Fibroblast of peridontal ligament (primary cell): ENCODE results near the gene SLC3A2.
"Not testable (repeated sequence)": the region's sequence is repeated elsewhere in the genome, so short reads cannot be mapped to it uniquely, and the experiment has no call there.

Experiments used
- DNase-seq: peaks from one replicate; pipeline ENCODE4 v3.0.0-alpha.2; 2010; ENCODE audit errors: extremely low read depth

SLC3A2 gene

DNA sequence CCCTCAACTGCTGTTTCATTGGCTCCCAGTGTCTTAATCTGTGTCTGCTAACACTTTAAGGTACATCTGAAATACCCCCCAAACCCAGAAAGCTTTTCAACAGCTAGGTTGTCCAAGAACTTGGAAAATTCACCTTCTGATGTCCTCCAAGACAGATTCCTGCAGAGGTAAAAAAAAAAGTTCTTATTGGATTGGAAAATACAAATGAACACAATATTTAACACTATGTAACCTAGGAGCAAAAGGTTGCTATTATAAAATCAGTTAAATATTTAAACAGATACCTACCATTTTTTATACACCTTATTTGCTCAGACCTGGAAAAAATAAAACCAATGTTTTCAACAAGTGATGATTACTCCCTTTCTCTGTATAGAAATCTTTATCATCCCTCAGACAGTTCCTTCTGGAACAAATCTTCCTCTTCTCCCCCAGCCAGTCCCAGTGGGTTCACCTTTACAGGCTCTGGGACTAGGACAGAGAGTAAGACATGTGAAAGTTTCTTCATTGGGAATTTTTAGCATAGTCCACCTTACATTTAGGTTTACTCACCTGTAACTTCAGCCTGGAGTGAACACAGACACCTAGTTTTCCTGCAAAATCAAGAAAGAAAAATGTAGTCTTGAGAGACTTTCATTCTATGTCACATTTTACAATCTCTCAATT, 28.0 kb upstream of the SLC3A2 start:
- DNase-seq: no peak

DNA sequence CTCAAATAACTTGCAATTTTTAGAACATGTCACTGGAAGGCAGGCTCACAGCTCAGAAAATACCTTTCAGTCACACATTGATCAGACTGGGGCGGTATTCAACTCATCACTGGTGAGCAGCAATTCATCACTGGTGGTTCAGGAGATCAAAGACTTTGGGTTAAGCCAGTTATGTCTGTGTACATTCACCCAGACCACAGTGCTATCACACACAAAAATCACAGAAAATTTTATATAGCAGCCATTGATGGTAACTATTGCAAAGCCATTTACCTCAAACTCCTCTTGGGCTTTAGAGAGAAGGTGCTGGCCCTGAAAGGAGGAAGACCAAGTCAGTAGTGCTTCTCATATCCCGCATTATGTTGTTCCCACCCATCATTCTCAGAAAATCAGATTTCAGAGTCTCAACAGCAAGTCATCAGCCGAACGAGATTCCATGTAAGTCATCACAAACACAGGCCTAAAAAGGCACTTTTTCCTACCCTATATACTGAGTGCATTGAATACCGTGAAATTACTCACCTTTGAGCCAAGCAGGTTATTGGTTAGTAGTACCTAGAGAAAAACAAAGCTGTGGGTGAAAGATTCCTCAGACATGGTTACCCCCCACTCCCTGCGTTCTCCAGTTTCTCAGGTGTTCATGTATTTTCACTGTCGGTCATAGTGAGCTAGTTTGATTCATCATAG, 27.3 kb upstream of the SLC3A2 start:
- no peak for DNase-seq

DNA sequence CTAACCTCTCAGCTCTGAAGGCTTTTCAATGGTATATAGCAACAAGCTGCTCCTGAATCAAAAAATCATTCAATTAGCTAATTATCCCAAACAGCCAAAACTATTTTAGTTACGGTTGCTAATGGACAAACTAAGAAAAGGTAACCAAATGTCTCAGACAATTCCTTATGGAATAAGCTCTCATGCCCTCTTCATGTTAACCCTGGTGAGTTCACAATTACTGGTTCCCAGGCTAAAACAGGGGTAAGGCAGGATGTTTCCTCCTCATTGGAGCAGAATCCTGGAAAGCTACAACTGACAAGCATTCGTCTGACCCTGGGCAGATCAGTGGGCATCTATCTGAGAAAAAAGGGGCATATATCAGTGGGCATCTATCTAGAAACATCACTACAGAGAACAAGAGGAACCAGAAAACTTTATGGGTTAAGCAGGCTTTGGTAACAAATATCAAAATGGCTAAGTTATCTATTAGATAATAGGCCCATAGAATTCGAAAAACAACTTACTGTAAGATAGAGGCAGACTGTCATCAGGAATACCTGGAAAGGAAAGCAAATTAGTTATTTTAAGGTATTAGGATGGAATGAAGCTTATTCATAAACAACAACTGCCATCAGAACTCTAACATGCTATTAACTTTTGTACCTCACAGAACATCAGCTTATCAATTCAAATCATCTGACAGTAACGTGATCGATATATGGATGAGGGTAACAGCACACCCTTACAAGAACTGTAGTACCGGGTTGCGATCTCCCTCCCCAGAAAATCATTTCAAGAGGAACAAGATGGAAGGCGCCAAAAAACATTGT, 26.5 kb upstream of the SLC3A2 start:
- no peak for DNase-seq

DNA sequence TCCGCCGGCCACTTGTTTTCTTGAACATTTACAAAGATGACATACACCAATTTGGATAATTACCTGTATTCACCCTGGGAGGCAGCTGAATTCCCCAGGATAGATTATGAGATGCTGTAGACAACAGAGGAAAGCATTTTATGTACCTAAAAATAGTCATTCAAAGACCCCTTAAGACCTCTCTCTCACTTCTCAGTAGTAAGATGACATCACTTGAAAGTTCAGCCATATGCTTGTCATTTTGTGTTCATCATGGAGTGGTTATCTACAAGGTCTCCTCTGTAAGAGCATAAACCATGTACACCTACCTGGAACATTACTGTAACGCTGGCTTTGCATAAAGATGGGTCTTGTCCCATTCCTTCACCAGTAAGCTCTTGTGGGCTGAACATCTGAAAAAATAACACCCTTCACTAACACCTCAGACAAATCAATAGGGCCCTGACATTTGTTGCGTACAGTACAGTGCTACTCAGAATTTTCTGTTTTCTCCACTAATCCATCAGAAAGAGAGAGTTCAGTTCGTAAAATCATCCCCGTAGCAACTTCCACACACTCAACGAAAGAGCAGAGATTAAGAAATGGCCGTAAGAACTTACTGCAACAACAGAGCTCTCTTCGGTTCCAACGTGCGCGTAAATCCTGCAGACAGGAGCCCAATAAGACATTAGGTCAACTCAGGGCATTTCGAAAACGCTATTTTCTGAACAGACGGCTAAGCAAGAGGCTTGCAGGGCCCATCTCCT, 25.7 kb upstream of the SLC3A2 start:
- DNase-seq: no peak

DNA sequence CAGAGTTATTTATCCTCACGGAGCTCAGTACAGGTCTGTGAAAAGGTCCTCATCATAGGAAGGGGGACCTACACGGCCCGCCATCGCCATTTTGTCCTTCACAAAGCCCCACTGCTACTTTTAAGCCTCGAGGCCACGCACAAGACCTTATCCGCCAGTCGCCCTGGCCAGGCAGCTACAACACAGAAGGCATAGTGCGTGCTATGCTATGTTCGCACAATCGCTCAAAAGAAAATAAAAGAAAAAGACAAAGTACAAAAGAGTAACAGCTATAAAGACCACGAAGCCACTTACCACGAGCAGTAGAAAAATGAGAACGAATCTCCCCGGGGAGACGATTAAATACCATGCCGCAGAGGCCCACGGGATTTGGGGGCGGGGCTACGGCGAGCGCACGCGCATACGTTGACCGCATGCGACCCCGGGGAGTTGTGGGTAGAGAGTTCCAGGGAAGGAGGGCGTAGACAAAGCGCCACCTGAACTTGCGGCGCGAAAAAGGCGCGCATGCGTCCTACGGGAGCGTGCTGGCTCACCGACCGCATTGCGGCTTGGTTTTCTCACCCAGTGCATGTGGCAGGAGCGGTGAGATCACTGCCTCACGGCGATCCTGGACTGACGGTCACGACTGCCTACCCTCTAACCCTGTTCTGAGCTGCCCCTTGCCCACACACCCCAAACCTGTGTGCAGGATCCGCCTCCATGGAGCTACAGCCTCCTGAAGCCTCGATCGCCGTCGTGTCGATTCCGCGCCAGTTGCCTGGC, 24.9 kb upstream of the SLC3A2 start:
- peak; percentile 97 for DNase-seq

DNA sequence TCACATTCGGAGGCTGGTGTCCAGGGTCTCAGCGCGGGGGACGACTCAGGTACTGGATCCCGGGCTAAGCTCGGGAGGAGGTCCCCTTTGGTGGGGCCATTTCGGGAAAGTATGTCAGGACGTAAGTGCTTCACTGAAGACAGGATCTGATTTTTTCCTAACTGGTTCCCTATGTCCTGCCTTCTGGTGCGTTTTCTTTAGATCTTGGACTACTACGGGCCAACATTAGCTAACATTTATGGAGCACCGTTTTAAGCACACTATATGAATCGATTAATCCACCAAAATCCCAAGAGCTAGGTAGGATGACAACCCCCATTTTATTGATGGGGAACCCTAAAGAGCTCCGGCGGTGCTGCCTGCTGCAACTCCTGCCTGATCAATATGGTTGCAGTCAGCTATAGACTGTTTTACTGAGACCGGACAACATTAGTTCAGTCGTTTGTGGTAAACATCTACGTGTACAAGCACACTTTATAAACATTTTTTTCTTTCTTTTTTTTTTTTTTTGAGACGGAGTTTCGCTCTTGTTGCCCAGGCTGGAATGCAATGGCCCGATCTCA, 24.3 kb upstream of the SLC3A2 start:
- no peak for DNase-seq

DNA sequence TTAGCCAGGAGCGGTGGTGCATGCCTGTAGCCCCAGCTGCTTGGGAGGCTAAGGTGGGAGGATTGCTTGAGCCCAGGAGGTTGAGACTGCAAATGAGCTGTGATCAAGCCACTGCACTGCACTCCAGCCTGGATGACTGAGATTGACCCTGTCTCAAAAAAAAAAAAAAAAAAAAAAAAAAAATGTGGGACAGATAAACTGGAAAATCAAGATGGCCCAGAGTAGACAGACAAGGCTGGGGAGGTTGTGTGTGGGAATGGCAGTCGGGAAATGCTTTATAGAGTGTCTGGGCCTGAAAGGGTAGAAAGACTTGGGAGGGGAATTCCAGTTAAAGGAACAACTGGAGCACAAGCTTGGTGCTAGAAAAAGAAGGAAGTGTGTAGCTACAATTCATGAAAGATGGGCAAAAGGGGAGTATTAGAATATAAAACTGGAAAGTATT, 23.1 kb upstream of the SLC3A2 start:
- DNase-seq: no peak

DNA sequence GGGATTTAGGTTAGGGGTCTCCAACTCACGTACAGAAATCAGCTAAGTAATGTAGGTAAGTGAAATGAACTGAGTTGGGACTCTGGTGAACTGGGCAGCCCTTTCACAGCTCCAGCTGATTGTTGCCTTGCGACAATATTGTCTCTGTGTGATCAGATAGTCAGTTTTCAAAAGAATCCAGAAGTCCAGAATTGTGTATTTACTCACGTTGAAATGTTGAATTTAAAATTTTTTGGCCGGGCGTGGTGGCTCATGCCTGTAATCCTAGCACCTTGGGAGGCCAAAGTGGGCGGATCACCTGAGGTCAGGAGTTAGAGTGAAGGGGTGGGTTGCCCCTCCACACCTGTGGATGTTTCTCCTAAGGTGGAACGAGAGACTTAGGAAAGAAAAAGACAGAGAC, 22.5 kb upstream of the SLC3A2 start:
- no peak for DNase-seq

DNA sequence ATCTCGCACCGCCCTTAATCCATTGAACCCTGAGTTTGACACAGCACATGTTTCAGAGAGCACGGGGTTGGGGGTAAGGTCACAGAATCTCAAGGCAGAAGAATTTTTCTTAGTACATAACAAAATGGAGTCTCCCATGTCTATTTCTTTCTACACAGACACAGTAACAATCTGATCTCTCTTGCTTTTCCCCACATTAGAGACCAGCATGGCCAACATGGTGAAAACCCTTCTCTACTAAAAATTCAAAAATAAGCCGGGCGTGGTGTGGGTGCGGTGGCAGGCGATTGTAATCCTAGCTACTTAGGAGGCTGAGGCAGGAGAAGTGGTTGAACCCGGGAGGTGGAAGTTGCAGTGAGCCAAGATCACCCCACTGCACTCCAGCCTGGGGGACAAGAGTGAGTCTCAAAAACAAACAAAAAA, 21.4 kb upstream of the SLC3A2 start:
- not testable (repeated sequence) for DNase-seq

DNA sequence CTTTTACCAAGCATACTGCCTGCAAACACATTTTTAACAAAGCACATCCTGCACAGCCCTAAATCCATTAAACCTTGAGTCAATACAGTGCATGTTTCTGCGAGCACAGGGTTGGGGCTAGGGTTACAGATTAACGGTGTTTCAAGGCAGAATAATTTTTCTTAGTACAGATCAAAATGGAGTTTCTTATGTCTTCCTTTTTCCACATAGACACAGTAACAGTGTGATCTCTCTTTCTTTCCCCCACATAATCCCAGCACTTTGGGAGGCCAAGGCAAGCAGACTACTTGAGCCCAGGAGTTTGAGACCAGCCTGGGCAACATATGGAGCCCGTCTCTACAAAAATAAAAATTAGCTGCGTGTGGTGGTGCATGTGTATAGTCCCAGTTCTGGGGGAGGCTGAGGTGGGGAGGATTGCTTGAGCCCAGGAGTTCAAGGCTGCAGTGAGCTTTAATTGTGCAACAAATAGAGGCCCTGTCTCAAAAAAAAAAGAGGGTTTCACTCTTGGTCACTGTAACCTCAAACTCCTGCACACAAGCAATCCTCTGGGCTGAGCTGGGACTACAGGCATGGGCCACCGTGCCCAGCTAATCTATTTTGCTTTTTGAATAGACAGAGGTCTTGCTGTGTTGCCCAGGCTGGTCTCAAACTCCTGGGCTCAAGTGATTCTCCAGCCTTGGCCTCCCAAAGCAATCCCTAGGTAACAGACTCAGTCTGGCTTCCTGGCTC, 19.7 kb upstream of the SLC3A2 start:
- no peak for DNase-seq

DNA sequence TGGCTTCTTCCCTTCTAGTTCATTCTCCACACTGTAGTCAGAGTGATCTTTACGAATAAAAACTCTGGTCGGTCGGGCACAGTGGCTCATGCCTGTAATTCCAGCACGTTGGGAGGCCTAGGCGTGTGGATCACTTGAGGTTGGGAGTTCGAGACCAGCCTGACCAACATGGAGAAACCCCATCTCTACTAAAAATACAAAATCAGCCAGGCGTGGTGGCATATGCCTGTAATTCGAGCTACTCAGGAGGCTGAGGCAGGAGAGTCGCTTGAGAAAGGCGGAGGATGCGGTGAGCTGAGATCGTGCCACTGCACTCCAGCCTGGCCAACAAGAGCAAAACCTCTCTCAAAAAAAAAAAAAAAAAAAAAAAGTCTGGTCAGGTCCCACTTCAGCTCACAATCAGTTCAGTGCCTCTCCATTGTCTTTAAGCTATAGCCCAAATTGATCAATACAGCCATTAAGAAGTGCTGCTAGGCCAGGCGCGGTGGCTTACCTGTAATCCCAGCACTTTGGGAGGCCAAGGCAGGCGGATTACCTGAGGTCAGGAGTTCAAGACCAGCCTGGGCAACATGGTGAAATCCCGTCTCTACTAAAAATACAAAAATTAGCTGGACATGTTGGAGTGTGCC, 19.0 kb upstream of the SLC3A2 start:
- not testable (repeated sequence) for DNase-seq

DNA sequence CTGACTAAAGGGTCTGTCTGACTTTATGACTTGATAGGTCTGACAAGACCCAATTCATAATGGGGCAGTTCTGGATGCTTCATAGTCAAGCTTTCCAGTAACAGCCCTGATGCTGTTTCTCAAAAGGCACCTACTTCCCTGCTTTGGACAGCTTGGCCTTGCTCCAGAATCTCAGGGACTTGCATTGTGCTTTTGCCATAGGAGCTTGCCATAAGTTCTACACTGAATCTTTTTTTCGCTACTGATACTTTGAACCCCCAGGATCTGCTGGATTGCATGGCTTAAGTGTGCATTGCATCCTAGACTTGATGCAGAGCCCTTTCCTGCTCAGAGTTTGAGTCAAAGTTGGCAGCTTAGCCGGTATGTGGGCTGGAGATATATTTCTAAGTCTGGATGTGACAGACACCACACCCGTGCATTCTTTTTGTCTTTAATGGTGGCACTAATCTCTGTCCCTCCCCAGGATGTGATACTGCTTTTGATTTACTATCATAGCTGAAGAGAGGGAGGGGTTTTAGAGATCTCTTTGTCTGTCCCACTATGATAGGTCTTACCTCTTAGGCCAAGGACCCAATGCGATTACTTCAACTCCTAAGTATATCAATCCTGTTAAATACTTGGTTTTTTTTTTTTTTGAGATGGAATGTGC, 16.9 kb upstream of the SLC3A2 start:
- DNase-seq: no peak

DNA sequence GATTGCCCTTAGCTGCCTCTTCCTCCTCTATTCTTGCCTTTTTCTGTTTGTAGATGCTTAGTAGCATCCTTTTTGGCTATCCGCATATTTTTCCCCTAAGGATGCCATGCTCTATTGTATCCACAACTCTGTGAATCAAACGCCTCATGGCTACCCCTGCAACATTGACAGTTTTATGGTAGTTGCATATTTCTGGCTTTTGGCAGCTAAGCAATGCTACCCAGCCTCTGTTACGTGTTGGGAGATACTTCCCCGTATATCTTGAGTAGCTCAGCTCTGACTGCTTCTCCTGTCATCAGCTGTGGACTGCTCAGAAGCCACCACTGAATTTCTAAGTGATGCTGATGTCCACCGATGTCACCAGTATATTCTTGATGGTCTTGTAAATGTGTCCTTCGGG, 15.1 kb upstream of the SLC3A2 start:
- DNase-seq: no peak

DNA sequence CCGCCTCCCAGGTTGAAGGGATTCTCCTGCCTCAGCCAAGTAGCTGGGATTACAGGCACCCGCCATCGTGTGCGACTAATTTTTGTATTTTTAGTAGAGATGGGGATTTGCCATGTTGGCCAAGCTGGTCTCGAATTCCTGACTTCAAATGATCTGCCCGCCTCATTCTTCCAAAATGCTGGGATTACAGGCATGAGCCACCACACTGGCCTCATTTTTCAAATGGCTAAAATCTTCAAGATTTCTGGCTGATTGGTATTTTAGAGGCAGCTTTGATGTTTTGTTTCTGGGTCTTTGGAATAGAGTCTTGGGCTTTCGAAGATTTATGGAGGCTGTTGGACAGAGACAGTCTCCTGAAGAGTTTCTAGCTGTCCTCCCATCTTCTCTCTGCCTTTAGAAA, 5.8 kb upstream of the SLC3A2 start:
- DNase-seq: no peak

DNA sequence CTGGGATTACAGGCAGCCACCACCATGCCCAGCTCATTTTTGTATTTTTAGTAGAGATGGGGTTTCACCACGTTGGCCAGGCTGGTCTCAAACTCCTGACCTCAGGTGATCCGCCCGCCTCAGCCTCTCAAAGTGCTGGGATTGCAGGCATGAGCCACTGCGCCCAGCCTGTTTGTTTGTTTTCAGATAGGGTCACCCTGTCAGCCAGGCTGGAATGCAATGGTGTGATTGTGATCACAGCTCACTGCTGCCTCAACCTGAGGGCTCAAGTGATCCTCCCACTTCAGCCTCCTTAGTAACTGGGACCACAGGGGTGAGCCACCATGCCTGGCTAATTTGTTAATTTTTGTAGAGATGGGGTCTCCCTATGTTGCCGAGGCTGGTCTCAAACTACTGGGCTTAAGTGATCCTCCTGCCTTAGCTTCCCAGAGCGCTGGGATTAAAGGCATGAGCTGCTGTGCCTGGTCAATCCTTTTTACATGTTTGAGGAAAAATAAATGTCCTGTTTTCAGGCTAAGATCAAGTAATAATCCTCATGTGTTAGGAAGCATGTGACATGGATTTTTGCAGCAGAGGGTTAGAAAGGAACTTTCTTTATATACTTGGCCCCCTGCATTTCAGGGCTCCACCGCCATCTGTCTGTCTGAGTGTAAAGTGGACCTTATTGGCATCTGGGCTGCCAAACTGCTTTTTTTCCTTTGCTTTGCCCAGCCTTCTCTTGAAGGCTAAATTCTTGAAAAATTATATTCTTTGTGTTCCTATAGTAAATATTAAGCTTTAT, 4.8 kb upstream of the SLC3A2 start:
- no peak for DNase-seq

DNA sequence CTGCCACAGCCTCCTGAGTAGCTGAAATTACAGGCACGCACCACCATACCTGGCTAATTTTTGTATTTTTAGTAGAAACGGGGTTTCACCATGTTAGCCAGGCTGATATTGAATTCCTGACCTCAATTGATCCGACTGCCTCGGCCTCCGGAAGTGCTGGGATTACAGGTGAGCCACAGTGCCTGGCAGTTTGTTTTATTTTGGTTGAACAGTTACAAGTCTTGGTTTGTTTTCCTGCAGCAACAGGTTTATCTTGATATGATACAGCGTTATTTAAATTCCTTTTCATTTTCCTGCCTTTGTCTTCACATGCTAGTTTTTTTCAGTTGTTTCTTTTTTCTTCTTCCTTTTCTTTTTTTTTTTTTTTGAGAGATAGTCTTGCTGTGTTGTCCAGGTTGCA, 4.0 kb upstream of the SLC3A2 start:
- DNase-seq: no peak

DNA sequence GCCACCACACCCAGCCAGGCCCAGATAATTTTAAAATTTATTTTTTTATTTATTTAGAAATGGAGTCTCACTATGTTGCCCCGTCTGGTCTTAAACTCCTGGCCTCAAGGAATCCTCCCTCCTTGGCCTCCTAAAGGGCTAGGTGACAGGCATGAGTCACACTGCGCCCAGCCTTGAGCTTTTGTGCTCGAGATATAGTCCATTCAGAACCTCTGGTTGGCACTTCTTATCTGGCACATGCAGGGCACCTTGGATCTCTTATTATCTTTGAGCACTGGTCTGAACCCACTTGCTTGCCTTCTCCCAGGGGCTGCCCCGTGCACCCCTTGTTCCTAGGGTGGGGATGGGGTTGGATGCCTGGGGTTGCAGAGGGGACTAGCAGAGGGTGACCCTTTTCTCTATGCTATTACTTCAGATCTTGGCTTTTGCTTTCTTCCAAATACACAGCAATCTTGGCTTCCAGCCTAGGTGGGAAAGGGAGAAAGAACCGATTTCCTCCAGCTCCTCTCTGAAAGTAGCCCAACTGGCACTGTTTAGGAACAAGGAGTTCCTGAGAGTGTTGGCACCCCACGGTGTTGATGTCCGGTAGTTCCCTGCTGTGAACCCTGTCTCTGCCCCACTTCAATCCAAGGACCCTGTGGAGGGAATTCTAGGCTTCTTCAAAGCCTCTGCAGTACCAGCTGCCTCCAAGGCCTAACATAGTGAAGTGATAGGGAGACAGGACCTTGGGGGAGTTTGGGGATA, 1.3 kb upstream of the SLC3A2 start:
- DNase-seq: peak; percentile 49
